Heart left ventricle (tissue), 13 donors: ENCODE data around the gene TOP1.

Experiments used
- POLR2A ChIP-seq, 2 donors: fragments of 450-650 bp; IDR thresholded peaks; one replicate each; pipeline ENCODE4 v1.6.1; 2017; ENCODE audit warnings: antibody characterized with exemption in 2 of 2, mild to moderate bottlenecking in 2 of 2, moderate library complexity in 2 of 2
- TF ChIP-seq, protein P1 (sequence below), 12 donors: fragments of 200-600 bp; sonication (generic) in 4 of 12; IDR thresholded peaks; one replicate each; pipeline versions ENCODE4 v1.5.0 to v1.8.0; 2018 to 2022; ENCODE audit warnings: antibody characterized with exemption in 12 of 12, mild to moderate bottlenecking in 5 of 12
- donor health status: ischemic (EF 13 %, LVEDD 7.1; RV severe dilation, severe dysfunction).
- donor health status: DM: no; HTN: yes; CAD: no.
- donor health status: DM: no; HTN: no; CAD: no.
- donor health status: ischemic (EF 25% LVEDD 6.9; RV normal size, moderate dysfunction).
- donor health status: ischemic (EF 25% LVEDD 5.7; RV mildly dilated, moderate dysfunction).
- donor health status: ischemic (EF 35%, LVEDD 5.7; RV mildly dilated, moderate dysfunction).
- donor health status: nonischemic (EF 11% LVEDD 7.7; RV severe dilation, severe dysfunction).
- donor health status: DM: yes; HTN: yes; CAD: no.
- donor health status: PGD.
- donor health status: ischemic (EF 29% LVEDD 5.4; RV normal size, mild dysfunction).
- donor health status: nonischemic (EF 23%, LVEDD 6.1; RV moderate dilation, normal function).

DNA sequence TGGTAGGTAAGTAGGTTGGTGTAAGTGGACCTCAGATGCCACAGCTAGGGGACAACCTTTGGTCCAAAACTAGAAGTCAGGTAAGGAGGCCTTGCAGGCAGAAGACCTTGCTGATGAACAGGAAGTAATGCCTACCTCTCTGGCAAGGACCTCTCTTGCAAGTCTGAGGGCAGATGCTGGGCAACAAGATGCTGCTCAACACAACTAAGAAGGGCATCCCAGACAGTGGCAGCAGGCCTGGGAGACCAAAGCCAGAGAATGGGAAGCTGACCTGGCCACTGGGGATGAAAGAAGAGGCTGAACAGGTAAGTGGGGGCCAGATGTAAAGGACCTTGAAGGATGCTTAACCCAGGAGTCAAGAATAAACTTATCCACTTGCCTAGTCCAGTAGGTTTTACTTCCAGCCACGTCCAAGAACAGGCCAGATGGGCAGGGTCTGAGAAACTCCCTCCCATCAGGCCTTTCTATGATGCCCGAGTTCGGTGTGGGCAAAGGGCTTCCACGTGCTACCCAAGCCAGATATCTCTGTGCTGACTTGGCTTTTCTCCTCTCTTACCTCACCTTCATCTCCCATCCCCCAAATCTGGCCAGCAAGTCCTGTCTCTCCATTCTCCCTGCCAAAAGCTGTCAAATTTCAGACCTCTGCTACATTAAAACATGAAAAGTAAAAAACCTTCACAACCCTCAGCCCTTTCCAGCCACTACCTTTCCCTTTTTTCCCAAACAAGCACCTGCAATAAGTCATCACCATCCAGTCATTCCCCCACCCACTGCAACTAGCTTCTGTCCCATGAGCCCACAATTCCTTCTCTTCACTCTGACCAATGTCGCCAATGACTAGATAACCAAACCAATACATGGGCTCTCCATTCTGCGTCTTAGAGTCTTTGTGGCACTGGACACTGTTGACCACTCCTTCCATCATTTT, 97.2 kb downstream of the TOP1 start:
- no peak for TF ChIP-seq POLR2A (IDR thresholded peaks at IDR 0.05)
- TF ChIP-seq, protein P1, sequence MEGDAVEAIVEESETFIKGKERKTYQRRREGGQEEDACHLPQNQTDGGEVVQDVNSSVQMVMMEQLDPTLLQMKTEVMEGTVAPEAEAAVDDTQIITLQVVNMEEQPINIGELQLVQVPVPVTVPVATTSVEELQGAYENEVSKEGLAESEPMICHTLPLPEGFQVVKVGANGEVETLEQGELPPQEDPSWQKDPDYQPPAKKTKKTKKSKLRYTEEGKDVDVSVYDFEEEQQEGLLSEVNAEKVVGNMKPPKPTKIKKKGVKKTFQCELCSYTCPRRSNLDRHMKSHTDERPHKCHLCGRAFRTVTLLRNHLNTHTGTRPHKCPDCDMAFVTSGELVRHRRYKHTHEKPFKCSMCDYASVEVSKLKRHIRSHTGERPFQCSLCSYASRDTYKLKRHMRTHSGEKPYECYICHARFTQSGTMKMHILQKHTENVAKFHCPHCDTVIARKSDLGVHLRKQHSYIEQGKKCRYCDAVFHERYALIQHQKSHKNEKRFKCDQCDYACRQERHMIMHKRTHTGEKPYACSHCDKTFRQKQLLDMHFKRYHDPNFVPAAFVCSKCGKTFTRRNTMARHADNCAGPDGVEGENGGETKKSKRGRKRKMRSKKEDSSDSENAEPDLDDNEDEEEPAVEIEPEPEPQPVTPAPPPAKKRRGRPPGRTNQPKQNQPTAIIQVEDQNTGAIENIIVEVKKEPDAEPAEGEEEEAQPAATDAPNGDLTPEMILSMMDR (IDR thresholded peaks at IDR 0.05), result no peak
